ENCODE results near the gene CLCNKA.
"Not testable (repeated sequence)": the region's sequence is repeated elsewhere in the genome, so short reads cannot be mapped to it uniquely, and the experiment has no call there.

The CLCNKA gene

DNA sequence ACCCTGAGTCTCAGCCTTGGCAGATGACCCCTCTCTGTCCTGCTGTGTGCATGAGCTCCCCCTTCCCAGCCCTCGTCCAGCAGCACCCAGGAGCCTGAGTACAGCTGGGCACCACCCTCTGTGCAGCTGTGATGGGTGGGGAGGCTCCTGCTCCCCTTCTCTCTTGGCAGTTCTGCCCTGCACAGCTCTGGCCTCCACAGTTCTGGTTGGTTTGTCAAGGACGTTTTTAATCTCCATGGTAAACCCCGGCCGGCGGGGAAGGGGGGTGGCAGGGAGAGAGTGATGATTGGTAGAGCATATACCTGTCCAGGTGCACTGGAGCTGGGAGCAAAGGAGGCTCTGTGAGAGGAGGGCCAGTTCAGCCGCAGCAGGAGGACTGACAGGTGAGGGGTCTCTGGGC, at the start of gene CLCNKA:
Gene CLCNKA (plus strand): TSS at position 356 of the 400 bp plus-strand sequence. CDS start 584 bp downstream, outside the sequence.
- H3K4me1 Mint-ChIP-seq (ENCODE audit: low read depth), result no peaks in the 10 kb centered on the region
- no peak within 1 kb of the TSS for H3K27ac Mint-ChIP-seq
- H3K9me3 Mint-ChIP-seq, result no peaks in the 10 kb centered on the region

DNA sequence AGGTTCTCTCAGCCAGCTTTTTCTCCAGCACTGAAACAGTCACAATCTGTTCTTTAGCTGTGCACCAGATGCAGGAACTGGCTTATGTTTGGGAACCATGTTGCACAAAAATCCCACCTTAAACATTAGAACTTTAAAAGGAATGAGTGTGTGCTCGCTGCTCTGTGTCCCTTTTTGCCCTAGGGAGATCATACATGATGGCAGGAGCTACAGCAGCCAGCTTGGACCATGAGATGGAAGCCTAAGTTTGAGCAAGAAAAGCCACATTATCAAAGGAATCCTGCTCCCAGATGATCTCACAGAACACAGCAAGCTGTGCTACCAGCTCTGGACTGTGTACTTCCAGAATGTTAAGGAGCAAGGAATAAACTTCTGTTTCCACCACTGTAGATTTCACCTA, 49.4 kb upstream of the CLCNKA start:
- no peaks in the 10 kb centered on the region for H3K27me3 Mint-ChIP-seq (ENCODE audit: low read depth)
- H3K27ac Mint-ChIP-seq, result no peak overlapping the region
- peaks cover 34% of the 10 kb centered on the region for H3K4me1 Mint-ChIP-seq (ENCODE audit: low read depth)
- H3K36me3 Mint-ChIP-seq (ENCODE audit: low read depth), result peaks cover 58% of the 10 kb centered on the region
- H3K4me3 Mint-ChIP-seq, result no peak overlapping the region
- DNase-seq (ENCODE audit: low spot score), result no peak
- H3K9me3 Mint-ChIP-seq, result peaks cover 11% of the 10 kb centered on the region

More for the DNA sequence above, at the start of gene CLCNKA:
- H3K36me3 Mint-ChIP-seq (ENCODE audit: low read depth), result no peaks in the 10 kb centered on the region
- H3K27me3 Mint-ChIP-seq (ENCODE audit: low read depth), result peaks cover 5% of the 10 kb centered on the region
- DNase-seq (ENCODE audit: low spot score), result no peak
- H3K4me3 Mint-ChIP-seq, result no peak within 1 kb of the TSS

DNA sequence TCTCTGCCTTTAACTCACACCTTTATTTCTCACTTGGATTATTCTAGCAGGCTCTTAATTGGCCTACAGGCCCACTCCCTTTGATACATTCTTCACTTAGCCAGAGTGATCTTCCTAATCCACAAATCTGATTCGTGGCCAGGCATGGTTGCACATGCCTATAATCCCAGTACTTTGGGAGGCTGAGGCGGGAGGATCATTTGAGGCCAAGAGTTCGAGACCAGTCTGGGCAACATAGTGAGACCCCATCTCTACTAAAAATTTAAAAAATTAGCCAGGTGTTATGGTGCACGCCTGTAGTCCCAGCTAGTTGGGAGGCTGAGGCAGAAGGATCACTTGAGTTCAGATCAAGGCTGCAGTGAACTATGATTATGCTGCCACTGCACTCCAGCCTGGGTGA, 48.1 kb upstream of the CLCNKA start:
- no peak overlapping the region for H3K4me3 Mint-ChIP-seq
- no peak overlapping the region for H3K27ac Mint-ChIP-seq
- peaks cover 46% of the 10 kb centered on the region for H3K36me3 Mint-ChIP-seq (ENCODE audit: low read depth)
- peaks cover 24% of the 10 kb centered on the region for H3K4me1 Mint-ChIP-seq (ENCODE audit: low read depth)
- peaks cover 11% of the 10 kb centered on the region for H3K9me3 Mint-ChIP-seq
- no peak for DNase-seq (ENCODE audit: low spot score)
- no peaks in the 10 kb centered on the region for H3K27me3 Mint-ChIP-seq (ENCODE audit: low read depth)

DNA sequence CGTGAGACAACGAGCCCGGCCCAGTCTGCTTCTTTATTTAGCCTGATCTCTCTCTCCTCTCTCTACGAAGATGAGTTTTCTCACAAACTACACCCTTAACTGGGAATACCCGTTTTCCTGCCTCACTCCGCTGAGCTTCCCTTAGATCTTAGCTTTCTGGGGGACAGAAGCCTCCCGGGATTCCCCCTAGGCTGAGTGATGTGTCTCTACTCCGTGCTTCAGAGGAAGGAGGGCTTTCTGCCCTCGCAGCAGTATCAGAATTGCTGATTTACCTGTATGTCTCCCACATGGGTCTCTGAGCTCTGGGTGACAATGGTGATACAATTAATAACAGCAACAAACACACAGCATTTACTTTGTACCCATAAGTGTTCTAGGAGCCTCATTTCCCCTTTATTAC, 47.0 kb upstream of the CLCNKA start:
- Mint-ChIP-seq H3K36me3 (ENCODE audit: low read depth) (peaks cover 40% of the 10 kb centered on the region), H3K4me1 (ENCODE audit: low read depth) (peaks cover 24% of the 10 kb centered on the region), H3K27ac (peak overlapping the region; percentile 71), H3K27me3 (ENCODE audit: low read depth) (no peaks in the 10 kb centered on the region), H3K9me3 (peaks cover 8% of the 10 kb centered on the region), H3K4me3 (peak overlapping the region; percentile 87)
- no peak for DNase-seq (ENCODE audit: low spot score)

DNA sequence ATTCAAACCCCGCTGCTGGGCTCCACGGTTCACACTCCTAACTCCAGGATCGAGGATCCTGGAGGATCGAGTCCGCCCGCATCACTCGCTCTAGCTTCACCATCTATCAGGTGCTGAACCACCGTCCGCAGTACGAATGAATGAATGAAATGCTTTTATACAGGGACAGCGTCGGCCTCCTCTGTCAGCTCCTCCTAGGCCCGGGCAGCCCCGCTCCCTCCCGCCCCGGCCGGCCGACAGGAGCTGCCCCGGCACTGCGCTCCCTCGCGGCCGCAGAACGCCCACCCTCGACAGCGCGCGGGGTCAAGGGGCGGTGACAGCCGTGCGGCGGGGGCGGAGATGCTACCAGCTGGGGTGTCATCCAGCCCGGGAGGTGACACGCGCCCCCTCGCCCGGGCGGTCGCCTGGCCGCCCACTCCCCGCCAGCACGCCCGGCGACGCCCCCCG, 46.5 kb upstream of the CLCNKA start:
- H3K4me3 Mint-ChIP-seq, result peak overlapping the region; percentile 87
- peak; percentile 88 for DNase-seq (ENCODE audit: low spot score)
- H3K9me3 Mint-ChIP-seq, result peaks cover 8% of the 10 kb centered on the region
- H3K4me1 Mint-ChIP-seq (ENCODE audit: low read depth), result peaks cover 24% of the 10 kb centered on the region
- peak overlapping the region; percentile 71 for H3K27ac Mint-ChIP-seq
- H3K27me3 Mint-ChIP-seq (ENCODE audit: low read depth), result no peaks in the 10 kb centered on the region
- H3K36me3 Mint-ChIP-seq (ENCODE audit: low read depth), result peaks cover 36% of the 10 kb centered on the region

DNA sequence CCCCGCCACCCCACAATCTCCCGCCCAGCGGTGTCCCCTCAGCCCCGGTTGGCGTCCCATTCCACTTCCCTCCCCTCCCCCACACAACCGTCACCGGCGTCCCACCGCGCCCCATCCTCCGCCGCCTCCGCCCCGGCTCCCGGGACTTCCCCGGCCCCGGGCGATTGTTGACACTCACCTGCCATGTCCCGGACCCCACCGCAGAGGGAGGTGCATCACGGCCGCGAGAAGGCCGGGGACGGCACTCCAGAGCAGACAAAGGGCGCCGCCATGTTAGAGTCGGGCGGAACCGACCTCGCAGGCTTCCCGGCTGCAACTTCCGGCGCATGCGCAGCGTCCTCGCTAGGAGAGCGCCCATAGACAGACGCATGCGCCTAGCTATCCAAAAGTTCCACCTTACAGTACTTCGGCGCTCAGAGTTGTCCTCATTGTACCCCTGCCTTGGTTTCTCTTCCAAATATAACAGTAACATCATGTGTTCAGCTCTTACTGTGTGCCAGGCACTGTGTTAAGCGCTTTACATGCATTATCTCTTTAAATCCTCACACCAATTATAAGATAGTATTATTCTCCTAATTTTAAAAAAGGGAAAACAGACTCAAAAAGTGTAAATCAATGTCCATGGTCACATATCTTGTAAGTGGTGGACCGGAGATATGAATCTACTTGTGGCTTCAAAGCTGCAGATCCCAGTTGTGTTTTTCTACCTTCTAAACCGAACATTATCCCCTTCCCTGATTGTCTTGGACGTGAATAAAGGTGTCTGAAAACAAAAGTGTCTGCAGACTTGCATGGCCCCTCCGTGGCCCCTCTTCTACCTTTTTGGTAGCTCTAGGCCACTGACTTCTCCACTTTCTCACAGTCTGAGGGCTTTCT, 45.8 kb upstream of the CLCNKA start, which contains the start of gene ZBTB17:
Gene ZBTB17 (minus strand): TSS at position 297 of the 876 bp plus-strand sequence. CDS start 27,606 bp downstream, outside the sequence.
- peak; percentile 96 for DNase-seq (ENCODE audit: low spot score)
- H3K27me3 Mint-ChIP-seq (ENCODE audit: low read depth), result no peaks in the 10 kb centered on the region
- H3K36me3 Mint-ChIP-seq (ENCODE audit: low read depth), result peaks cover 29% of the 10 kb centered on the region
- H3K4me1 Mint-ChIP-seq (ENCODE audit: low read depth), result peaks cover 24% of the 10 kb centered on the region
- peak within 1 kb of the TSS; percentile 90 for H3K4me3 Mint-ChIP-seq
- H3K27ac Mint-ChIP-seq, result peak within 1 kb of the TSS; percentile 85
- peaks cover 8% of the 10 kb centered on the region for H3K9me3 Mint-ChIP-seq

DNA sequence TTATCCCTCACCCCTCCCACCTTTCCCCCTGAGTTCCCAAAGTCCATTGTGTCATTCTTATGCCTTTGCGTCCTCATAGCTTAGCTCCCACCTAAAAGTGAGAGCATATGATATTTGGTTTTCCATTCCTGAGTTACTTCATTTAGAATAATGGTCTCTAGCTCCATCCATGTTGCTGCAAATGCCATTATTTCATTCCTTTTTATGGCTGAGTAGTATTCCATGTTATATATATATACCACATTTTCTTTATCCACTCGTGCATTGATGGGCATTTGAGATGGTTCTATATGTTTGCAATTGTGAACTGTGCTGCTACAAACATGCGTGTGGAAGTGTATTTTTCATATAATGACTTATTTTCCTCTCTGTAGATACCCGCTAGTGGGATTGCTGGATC, 43.9 kb upstream of the CLCNKA start:
- H3K4me1 Mint-ChIP-seq (ENCODE audit: low read depth), result peaks cover 19% of the 10 kb centered on the region
- not testable (repeated sequence) for DNase-seq (ENCODE audit: low spot score); H3K27me3 Mint-ChIP-seq (ENCODE audit: low read depth); H3K9me3 Mint-ChIP-seq; H3K27ac Mint-ChIP-seq; H3K4me3 Mint-ChIP-seq
- peaks cover 16% of the 10 kb centered on the region for H3K36me3 Mint-ChIP-seq (ENCODE audit: low read depth)

DNA sequence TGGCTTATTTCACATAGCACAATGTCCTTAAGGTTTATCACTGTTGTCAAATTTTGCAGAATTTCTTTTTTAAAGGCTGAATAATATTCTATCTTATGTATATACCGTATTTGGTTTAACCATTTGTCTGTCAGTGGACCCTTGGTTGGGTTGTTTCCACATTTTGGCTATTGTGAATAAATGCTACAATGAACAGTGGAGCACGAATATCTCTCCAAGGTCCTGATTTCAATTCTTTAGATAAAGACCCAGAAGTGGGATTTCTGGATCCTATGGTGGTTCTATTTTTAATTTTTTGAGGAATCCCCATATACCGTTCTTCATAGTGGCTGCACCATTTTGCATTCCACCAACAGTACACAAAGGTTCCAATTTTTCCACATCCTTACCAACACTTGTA, 40.2 kb upstream of the CLCNKA start:
- no peak for DNase-seq (ENCODE audit: low spot score)
- no peak overlapping the region for H3K4me3 Mint-ChIP-seq
- peaks cover 1% of the 10 kb centered on the region for H3K9me3 Mint-ChIP-seq
- peaks cover 2% of the 10 kb centered on the region for H3K36me3 Mint-ChIP-seq (ENCODE audit: low read depth)
- no peaks in the 10 kb centered on the region for H3K27me3 Mint-ChIP-seq (ENCODE audit: low read depth)
- no peak overlapping the region for H3K27ac Mint-ChIP-seq
- H3K4me1 Mint-ChIP-seq (ENCODE audit: low read depth), result peaks cover 3% of the 10 kb centered on the region

DNA sequence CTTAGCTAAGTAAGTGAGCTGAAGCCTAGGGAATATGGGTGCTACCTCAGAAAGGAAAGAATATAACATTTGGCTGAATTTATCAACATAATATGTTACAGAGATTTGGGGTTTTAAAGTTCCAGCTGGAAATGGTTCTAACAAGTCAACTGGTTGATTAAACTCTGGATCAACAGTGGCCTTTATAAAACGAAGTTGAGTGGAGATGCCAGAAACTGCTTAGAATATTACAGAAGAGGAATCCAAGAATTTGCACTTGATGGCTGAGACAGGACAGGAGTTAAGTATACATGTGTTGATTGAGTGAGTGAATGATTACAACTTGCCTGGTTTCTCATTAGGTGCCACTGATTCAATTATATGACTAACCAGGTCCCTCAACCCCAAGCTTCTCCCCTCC, 38.6 kb upstream of the CLCNKA start:
- Mint-ChIP-seq H3K27ac (no peak overlapping the region), H3K27me3 (ENCODE audit: low read depth) (no peaks in the 10 kb centered on the region), H3K9me3 (no peaks in the 10 kb centered on the region), H3K4me3 (no peak overlapping the region), H3K36me3 (ENCODE audit: low read depth) (no peaks in the 10 kb centered on the region), H3K4me1 (ENCODE audit: low read depth) (peaks cover 1% of the 10 kb centered on the region)
- no peak for DNase-seq (ENCODE audit: low spot score)

DNA sequence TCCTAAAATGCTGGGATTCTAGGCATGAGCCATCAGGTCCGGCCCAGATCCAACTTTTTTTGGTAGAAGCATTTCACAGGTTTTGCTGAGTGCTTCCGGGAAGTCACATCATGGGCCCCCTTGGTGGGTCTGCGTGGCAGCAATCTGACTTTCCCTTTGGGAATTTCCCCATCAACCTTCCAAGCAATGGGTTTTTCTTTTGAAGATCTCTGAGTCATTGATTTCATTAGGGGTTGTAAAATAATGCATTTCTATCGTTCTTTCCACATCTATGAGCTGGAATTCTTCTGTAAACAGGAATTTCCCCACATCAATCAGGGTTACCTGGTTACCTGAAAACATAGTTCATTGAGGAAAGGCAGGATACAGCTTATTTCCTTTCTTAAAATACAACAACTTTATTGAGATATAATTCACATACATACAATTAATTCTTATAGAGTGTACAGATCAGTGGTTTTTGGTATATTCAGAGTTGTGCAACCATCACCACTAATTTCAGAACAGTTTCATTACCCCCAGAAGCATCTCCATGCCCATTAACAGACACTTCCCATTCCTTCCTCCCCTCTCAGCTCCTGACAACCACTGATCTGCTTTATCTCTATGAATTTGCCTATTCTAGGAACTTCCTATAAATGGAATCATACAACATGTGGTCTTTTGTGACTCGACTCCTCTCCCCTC, 36.1 kb upstream of the CLCNKA start:
- H3K9me3 Mint-ChIP-seq, result no peaks in the 10 kb centered on the region
- DNase-seq (ENCODE audit: low spot score), result no peak
- no peak overlapping the region for H3K27ac Mint-ChIP-seq
- H3K36me3 Mint-ChIP-seq (ENCODE audit: low read depth), result no peaks in the 10 kb centered on the region
- no peaks in the 10 kb centered on the region for H3K27me3 Mint-ChIP-seq (ENCODE audit: low read depth)
- H3K4me3 Mint-ChIP-seq, result no peak overlapping the region
- H3K4me1 Mint-ChIP-seq (ENCODE audit: low read depth), result peaks cover 1% of the 10 kb centered on the region

DNA sequence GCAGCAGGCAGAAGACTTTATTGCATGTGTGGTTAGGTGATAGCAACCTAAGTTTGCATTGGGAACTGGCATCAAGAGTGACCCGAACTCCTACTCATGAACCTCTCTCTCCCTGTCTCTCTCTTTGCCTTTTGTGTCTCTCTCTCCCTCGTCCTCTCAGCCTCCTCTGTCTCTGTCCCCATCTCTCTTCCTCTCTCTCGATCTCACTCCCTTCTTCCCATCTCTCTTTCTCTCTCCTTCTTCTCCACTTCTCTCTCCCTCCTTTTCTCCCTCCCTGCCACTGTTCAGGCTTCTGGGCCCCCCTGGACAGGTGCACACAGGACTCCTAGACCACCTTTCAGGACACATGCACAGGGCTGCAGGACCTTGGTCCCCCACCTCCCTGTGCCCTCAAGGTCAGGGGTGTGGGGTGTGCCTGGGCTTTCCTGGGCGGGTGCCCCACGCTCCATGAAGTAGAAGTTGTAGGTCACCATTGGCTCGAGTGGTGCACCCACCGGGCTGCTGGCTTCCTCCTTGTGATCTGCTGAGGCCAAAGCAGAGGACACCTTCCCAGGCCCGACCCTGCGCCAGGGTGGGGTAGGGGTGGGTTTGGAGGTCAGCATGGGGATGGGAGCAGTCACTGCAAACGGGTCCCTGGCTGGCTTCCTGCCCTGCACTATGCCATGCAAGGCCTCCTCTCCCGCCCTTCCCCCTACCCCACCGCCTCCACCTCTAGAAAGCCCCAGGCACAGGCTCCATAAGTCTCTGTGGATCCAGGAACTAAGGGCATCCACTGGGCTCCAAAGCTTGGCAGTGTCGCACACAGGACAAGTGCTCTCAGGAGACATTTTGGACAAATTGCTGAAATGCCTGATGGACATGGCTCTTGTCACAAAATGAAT, 32.7 kb upstream of the CLCNKA start:
- no peak overlapping the region for H3K4me3 Mint-ChIP-seq
- no peaks in the 10 kb centered on the region for H3K4me1 Mint-ChIP-seq (ENCODE audit: low read depth)
- no peaks in the 10 kb centered on the region for H3K9me3 Mint-ChIP-seq
- H3K27me3 Mint-ChIP-seq (ENCODE audit: low read depth), result no peaks in the 10 kb centered on the region
- H3K36me3 Mint-ChIP-seq (ENCODE audit: low read depth), result no peaks in the 10 kb centered on the region
- H3K27ac Mint-ChIP-seq, result no peak overlapping the region
- DNase-seq (ENCODE audit: low spot score), result no peak

DNA sequence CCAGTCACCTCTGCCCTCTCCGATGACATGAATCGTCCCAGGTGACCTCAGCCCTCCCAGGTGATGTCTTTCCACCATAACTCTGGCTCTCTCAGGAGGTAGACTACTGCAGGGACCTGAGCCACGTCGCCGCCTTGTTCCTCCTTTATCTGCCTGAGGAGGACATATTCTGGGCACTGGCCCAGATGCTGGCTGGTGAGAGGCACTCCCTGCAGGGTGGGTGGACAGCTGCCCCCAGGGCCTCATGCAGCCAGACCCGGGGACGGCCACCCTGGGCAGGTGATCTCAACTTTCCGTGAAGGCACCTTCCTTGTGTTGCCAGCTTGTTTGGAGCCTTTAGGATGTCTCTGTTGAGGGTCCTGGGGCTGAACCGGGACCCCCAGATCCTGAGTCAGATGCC, 32.1 kb upstream of the CLCNKA start:
- no peak overlapping the region for H3K27ac Mint-ChIP-seq
- DNase-seq (ENCODE audit: low spot score), result no peak
- no peaks in the 10 kb centered on the region for H3K9me3 Mint-ChIP-seq
- no peak overlapping the region for H3K4me3 Mint-ChIP-seq
- no peaks in the 10 kb centered on the region for H3K4me1 Mint-ChIP-seq (ENCODE audit: low read depth)
- H3K36me3 Mint-ChIP-seq (ENCODE audit: low read depth), result no peaks in the 10 kb centered on the region
- no peaks in the 10 kb centered on the region for H3K27me3 Mint-ChIP-seq (ENCODE audit: low read depth)

DNA sequence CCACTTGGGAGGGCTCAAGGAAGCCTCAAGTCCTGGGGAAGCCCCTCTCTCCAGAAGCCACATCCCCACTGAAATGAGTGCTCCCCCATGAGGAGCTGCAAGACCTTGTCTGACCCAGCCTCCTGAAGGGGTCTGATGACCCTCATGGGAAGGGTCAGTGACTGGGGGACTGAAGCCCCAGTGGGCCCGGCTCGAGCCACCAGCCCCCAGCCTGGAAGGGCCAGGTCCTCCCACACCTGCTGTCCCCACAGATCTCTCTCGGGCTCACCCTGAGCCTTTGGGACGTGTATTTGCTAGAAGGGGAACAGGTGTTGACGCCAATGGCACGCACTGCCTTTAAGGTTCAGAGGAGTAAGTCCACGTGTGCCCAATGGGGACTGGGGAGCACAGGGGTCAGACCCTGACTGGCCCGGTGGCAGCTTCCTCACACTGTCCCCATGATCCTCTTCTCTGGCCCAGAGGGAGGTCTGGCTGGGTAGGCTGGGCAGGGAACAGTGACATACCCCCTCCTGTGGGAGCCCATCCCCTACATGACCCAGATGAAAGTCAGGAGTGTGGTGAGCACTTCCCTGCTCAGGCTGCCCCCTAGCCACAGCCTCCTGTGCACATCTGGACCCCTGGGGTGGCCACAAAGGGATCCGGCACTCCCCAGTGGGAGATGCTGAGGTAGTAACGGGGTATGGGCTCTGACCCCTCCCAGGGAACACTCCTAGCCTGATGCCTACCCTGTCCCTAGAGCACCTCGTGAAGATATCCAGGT, 30.2 kb upstream of the CLCNKA start:
- no peak for DNase-seq (ENCODE audit: low spot score)
- H3K4me3 Mint-ChIP-seq, result no peak overlapping the region
- H3K9me3 Mint-ChIP-seq, result no peaks in the 10 kb centered on the region
- no peaks in the 10 kb centered on the region for H3K4me1 Mint-ChIP-seq (ENCODE audit: low read depth)
- no peaks in the 10 kb centered on the region for H3K27me3 Mint-ChIP-seq (ENCODE audit: low read depth)
- no peaks in the 10 kb centered on the region for H3K36me3 Mint-ChIP-seq (ENCODE audit: low read depth)
- no peak overlapping the region for H3K27ac Mint-ChIP-seq
